Tibial nerve (tissue), 4 donors: ENCODE results near the gene FOXL1. TPM values are rescaled to one million over a fixed set of nuclear protein-coding genes. Genes with fewer than 3 reads are reported as not detected.

Experiments
- DNase-seq, 2 donors: peaks; one replicate each; pipeline ENCODE4 v3.0.0-alpha.2; 2019; ENCODE audit warnings: low spot score in 2 of 2
- H3K27ac ChIP-seq, 4 donors: fragments of 200-600 bp; sonication (generic) in 3 of 4; one replicate each; pipeline ENCODE4 v1.5.1; 2017 to 2019; ENCODE audit warnings: mild to moderate bottlenecking in 1 of 4
- H3K27me3 ChIP-seq, 2 donors: fragments of 200-600 bp; sonication (generic) in 1 of 2; one replicate each; pipeline versions ENCODE4 v1.5.1 to v1.6.0; 2017 to 2019
- H3K36me3 ChIP-seq, 3 donors: fragments of 200-600 bp; sonication (generic); one replicate each; pipeline ENCODE4 v1.5.1; 2018 to 2019
- H3K4me1 ChIP-seq, 4 donors: fragments of 200-600 bp; sonication (generic) in 3 of 4; one replicate each; pipeline ENCODE4 v1.5.1; 2017 to 2019
- H3K4me3 ChIP-seq, 4 donors: fragments of 200-600 bp; sonication (generic) in 3 of 4; one replicate each; pipeline ENCODE4 v1.5.1; 2017 to 2019; ENCODE audit warnings: mild to moderate bottlenecking in 1 of 4, moderate library complexity in 1 of 4
- H3K9me3 ChIP-seq, 4 donors: fragments of 200-600 bp; sonication (generic) in 3 of 4; one replicate each; pipeline ENCODE4 v1.5.1; 2017 to 2019
- EP300 ChIP-seq, 2 donors: sonication (generic); formaldehyde crosslinking; IDR thresholded peaks; one replicate each; pipeline ENCODE4 v1.6.1; 2017; ENCODE audit warnings: antibody characterized with exemption in 2 of 2, mild to moderate bottlenecking in 1 of 2
- POLR2A ChIP-seq, 2 donors: fragments of 450-650 bp; IDR thresholded peaks; one replicate each; pipeline ENCODE4 v1.6.1; 2017; ENCODE audit warnings: antibody characterized with exemption in 2 of 2, mild to moderate bottlenecking in 2 of 2, moderate library complexity in 2 of 2
- WGBS, 2 donors: methylation state at CpG; one replicate each; pipeline ENCODE4 v1.1.5; 2018; 5-methylcytosine and 5-hydroxymethylcytosine counted together
- total RNA-seq, 4 donors: library from RNA; depleted of rRNA; stranded (reverse); fragments of >200 nt; gene quantifications; one replicate each; pipeline ENCODE4 v1.1.0, GENCODE V29; 2016
- TF ChIP-seq, protein P1 (sequence below), 5 experiments: fragments of 200-600 bp in 3 of 5; fragments of 450-650 bp in 2 of 5; sonication (generic) in 3 of 5; IDR thresholded peaks; one replicate each; pipeline ENCODE4 v1.5.1; 2016 to 2019; ENCODE audit warnings: antibody characterized with exemption in 5 of 5, mild to moderate bottlenecking in 3 of 5, moderate library complexity in 2 of 5

FOXL1 gene
- total RNA-seq, 4 donors from 2014 or later: 6.9 to 10.5 (median 8.1) TPM

- Histone ChIP-seq H3K4me1 (no peaks in the 10 kb centered on the region), H3K4me3 (no peak overlapping the region), H3K36me3 (no peaks in the 10 kb centered on the region), H3K27me3 (no peaks in the 10 kb centered on the region), H3K9me3 (no peaks in the 10 kb centered on the region), H3K27ac (no peak overlapping the region)
- DNase-seq: no peak
- TF ChIP-seq, protein P1, sequence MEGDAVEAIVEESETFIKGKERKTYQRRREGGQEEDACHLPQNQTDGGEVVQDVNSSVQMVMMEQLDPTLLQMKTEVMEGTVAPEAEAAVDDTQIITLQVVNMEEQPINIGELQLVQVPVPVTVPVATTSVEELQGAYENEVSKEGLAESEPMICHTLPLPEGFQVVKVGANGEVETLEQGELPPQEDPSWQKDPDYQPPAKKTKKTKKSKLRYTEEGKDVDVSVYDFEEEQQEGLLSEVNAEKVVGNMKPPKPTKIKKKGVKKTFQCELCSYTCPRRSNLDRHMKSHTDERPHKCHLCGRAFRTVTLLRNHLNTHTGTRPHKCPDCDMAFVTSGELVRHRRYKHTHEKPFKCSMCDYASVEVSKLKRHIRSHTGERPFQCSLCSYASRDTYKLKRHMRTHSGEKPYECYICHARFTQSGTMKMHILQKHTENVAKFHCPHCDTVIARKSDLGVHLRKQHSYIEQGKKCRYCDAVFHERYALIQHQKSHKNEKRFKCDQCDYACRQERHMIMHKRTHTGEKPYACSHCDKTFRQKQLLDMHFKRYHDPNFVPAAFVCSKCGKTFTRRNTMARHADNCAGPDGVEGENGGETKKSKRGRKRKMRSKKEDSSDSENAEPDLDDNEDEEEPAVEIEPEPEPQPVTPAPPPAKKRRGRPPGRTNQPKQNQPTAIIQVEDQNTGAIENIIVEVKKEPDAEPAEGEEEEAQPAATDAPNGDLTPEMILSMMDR (IDR thresholded peaks at IDR 0.05): no peak
- TF ChIP-seq EP300 (IDR thresholded peaks at IDR 0.05) (no peak), POLR2A (IDR thresholded peaks at IDR 0.05) (no peak)
- WGBS, 2 donors: 82 to 86% methylated on average over 5 of the region's 5 CpGs
Measured at GRCh38 chr16:86628614-86629013, 50.3 kb downstream of the FOXL1 start.

GRCh38 chr16:86630471-86630870 lies 52.1 kb downstream of the FOXL1 start:
- peak; percentile 22 to 28 for DNase-seq
- H3K4me1 ChIP-seq: peaks cover 0 to 7% (median 0%) of the 10 kb centered on the region in 4 donors
- WGBS, 2 donors: 76 to 80% methylated on average over 12 to 13 of the region's 13 CpGs
- no peaks in the 10 kb centered on the region for H3K27me3 ChIP-seq
- no peak overlapping the region for H3K27ac ChIP-seq
- TF ChIP-seq, protein P1 (IDR thresholded peaks at IDR 0.05): no peak
- no peak for TF ChIP-seq POLR2A (IDR thresholded peaks at IDR 0.05)
- no peak for TF ChIP-seq EP300 (IDR thresholded peaks at IDR 0.05)
- H3K9me3 ChIP-seq: no peaks in the 10 kb centered on the region
- H3K36me3 ChIP-seq: no peaks in the 10 kb centered on the region
- H3K4me3 ChIP-seq: no peak overlapping the region

DNA sequence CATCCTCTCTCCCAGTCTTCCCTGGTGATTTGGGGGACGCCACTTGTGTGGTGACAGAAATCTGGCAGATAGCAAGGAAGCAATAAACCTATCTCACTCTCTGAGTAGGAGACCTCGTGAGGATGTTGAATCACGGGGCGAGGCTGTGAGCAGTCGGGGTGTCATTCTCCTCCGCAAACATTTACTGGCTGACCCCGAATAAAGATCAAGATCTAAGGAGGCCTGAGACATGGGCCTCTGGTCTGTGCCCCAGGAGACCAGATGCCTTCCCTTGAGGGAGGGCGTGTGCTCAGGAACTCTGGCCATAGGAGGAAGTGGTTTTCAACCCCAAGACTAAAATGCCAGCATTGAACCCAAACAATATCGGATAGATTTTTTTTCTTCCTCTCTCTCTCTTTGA lies 53.1 kb downstream of the FOXL1 start:
- H3K27me3 ChIP-seq: no peaks in the 10 kb centered on the region
- no peak for TF ChIP-seq POLR2A (IDR thresholded peaks at IDR 0.05)
- no peak for TF ChIP-seq EP300 (IDR thresholded peaks at IDR 0.05)
- TF ChIP-seq, protein P1 (IDR thresholded peaks at IDR 0.05): no peak
- no peak overlapping the region for H3K27ac ChIP-seq
- no peak overlapping the region for H3K4me3 ChIP-seq
- H3K4me1 ChIP-seq: peaks cover 0 to 9% (median 0%) of the 10 kb centered on the region in 4 donors
- H3K36me3 ChIP-seq: no peaks in the 10 kb centered on the region
- no peak for DNase-seq
- 70 to 77% methylated on average over 9 of the region's 9 CpGs for WGBS, 2 donors
- H3K9me3 ChIP-seq: no peaks in the 10 kb centered on the region

Other genes starting within 250 kb of the FOXL1 start
- under 1 TPM in 1 of 4 donors, not detected in 3; 0.21 TPM for gene FOXF1, start 68.0 kb upstream of the FOXL1 start, total RNA-seq
- gene MTHFSD, start 23.3 kb upstream of the FOXL1 start, total RNA-seq: 10 to 100 TPM; 22.7 to 40.8 (median 25.4) TPM
- gene FOXC2, start 11.7 kb upstream of the FOXL1 start, total RNA-seq: 10 to 100 TPM in 3 of 4 donors, 1 to 10 TPM in 1; 9.3 to 18.2 (median 14.1) TPM